Measurements from ENCODE around the gene ACSF3. TPM values are rescaled to one million over a fixed set of nuclear protein-coding genes. Genes with fewer than 3 reads are reported as not detected.

ACSF3 gene
- total and polyA plus RNA-seq, 2 experiments from 2014 or later: 27.6 to 32.2 TPM

- DNase-seq (ENCODE audit: low read depth in 1 of 2, low spot score in 1 of 2): no peak
- H3K4me1 ChIP-seq (ENCODE audit: low read depth): no peaks in the 10 kb centered on the region
Measured at GRCh38 chr16:89179148-89179484, 85.5 kb downstream of the ACSF3 start.

GRCh38 chr16:89179656-89180315, 86.1 kb downstream of the ACSF3 start:
- no peaks in the 10 kb centered on the region for H3K9me3 ChIP-seq (ENCODE audit: low read depth)
- no peak for TF ChIP-seq CTCF (IDR thresholded peaks at IDR 0.05; ENCODE audit: low read depth, low read length)

More at GRCh38 chr16:89179148-89179484, 85.5 kb downstream of the ACSF3 start:
- no peak overlapping the region for H3K27ac ChIP-seq
- no peak for TF ChIP-seq CTCF (IDR thresholded peaks at IDR 0.05; ENCODE audit: low read depth, low read length)
- H3K9me3 ChIP-seq (ENCODE audit: low read depth): no peaks in the 10 kb centered on the region
- H3K27me3 ChIP-seq: no peaks in the 10 kb centered on the region
- H3K36me3 ChIP-seq: no peaks in the 10 kb centered on the region
- H3K4me3 ChIP-seq: no peak overlapping the region

GRCh38 chr16:89183463-89183862, 89.8 kb downstream of the ACSF3 start:
- no peak for TF ChIP-seq CTCF (IDR thresholded peaks at IDR 0.05; ENCODE audit: low read depth, low read length)
- H3K27me3 ChIP-seq: no peaks in the 10 kb centered on the region
- no peaks in the 10 kb centered on the region for H3K36me3 ChIP-seq
- H3K4me3 ChIP-seq: no peak overlapping the region
- no peaks in the 10 kb centered on the region for H3K9me3 ChIP-seq (ENCODE audit: low read depth)
- DNase-seq (ENCODE audit: low read depth in 1 of 2, low spot score in 1 of 2): no peak
- H3K27ac ChIP-seq: no peak overlapping the region
- no peaks in the 10 kb centered on the region for H3K4me1 ChIP-seq (ENCODE audit: low read depth)

More at GRCh38 chr16:89179656-89180315, 86.1 kb downstream of the ACSF3 start:
- Histone ChIP-seq H3K4me1 (ENCODE audit: low read depth) (no peaks in the 10 kb centered on the region), H3K4me3 (no peak overlapping the region), H3K36me3 (no peaks in the 10 kb centered on the region), H3K27ac (no peak overlapping the region), H3K27me3 (no peaks in the 10 kb centered on the region)
- no peak for DNase-seq (ENCODE audit: low read depth in 1 of 2, low spot score in 1 of 2)

GRCh38 chr16:89183975-89184676, 90.5 kb downstream of the ACSF3 start:
- no peak overlapping the region for H3K4me3 ChIP-seq

GRCh38 chr16:89184677-89184932, 91.0 kb downstream of the ACSF3 start:
- peaks cover 4% of the 10 kb centered on the region for H3K27me3 ChIP-seq
- no peaks in the 10 kb centered on the region for H3K36me3 ChIP-seq
- H3K9me3 ChIP-seq (ENCODE audit: low read depth): no peaks in the 10 kb centered on the region
- no peaks in the 10 kb centered on the region for H3K4me1 ChIP-seq (ENCODE audit: low read depth)
- H3K27ac ChIP-seq: no peak overlapping the region
- no peak for TF ChIP-seq CTCF (IDR thresholded peaks at IDR 0.05; ENCODE audit: low read depth, low read length)
- H3K4me3 ChIP-seq: no peak overlapping the region
- no peak for DNase-seq (ENCODE audit: low read depth in 1 of 2, low spot score in 1 of 2)

More at GRCh38 chr16:89183975-89184676, 90.5 kb downstream of the ACSF3 start:
- Histone ChIP-seq H3K9me3 (ENCODE audit: low read depth) (no peaks in the 10 kb centered on the region), H3K4me1 (ENCODE audit: low read depth) (no peaks in the 10 kb centered on the region), H3K27ac (no peak overlapping the region), H3K36me3 (no peaks in the 10 kb centered on the region), H3K27me3 (no peaks in the 10 kb centered on the region)
- no peak for DNase-seq (ENCODE audit: low read depth in 1 of 2, low spot score in 1 of 2)
- no peak for TF ChIP-seq CTCF (IDR thresholded peaks at IDR 0.05; ENCODE audit: low read depth, low read length)
